HepG2 (cell line): ENCODE results near the gene SOWAHD. TPM values are rescaled to one million over a fixed set of nuclear protein-coding genes. Genes with fewer than 3 reads are reported as not detected.

Source experiments
- ATAC-seq: fragments of 200-7000 bp; cut with Tn5 transposase; 3 replicates; pipeline ENCODE4 v1.9.1; 2020; ENCODE audit warnings: mild to moderate bottlenecking, moderate library complexity
- BruUV-seq: library from RNA; stranded (reverse); fragments of 400-500 nt; replicated peaks from 2 replicates; lab custom pipeline; 2021; lab: Mats Ljungman, UMichigan
- CTCF ChIA-PET: fragments of 300-600 bp; formaldehyde crosslinking; extraction: SDS; loops from one replicate; lab custom pipeline; 2021; ENCODE audit warnings: low total read pairs, inconsistent platforms, low intra/inter-chr PET ratio; lab: Yijun Ruan, JAX
- POLR2A ChIA-PET: fragments of 350-600 bp; sonication (Branson Sonifier 250); formaldehyde crosslinking; loops from one replicate; lab custom pipeline; 2020; ENCODE audit warnings: antibody characterized with exemption, inconsistent platforms; lab: Yijun Ruan, JAX
- DNase-seq: peaks from one replicate; pipeline ENCODE4 v3.0.0-alpha.2; 2015; ENCODE audit warnings: low spot score
- FAIRE-seq: peaks from 3 replicates; lab custom pipeline; 2011; peaks lifted over from hg19 to GRCh38; lab: Jason Lieb, UNC
- H2AFZ ChIP-seq: one replicate; pipeline ENCODE4 v1.6.1; 2011; ENCODE audit warnings: low read length, inconsistent platforms
- H3K27ac ChIP-seq: fragments of 300-600 bp; 3 replicates; pipeline ENCODE4 v1.8.0; 2011; ENCODE audit warnings: mixed run types, mild to moderate bottlenecking, mixed read lengths, low read length, inconsistent platforms; ENCODE audit not compliant: insufficient read depth; ENCODE audit errors: extremely low read length
- H3K27me3 ChIP-seq, 2 experiments: fragments of 200-600 bp in 1 of 2; 2 replicates in 1 of 2; 3 replicates in 1 of 2; pipeline versions ENCODE4 v1.6.0 to v1.8.0; 2011; ENCODE audit warnings: low read length in 2 of 2, mild to moderate bottlenecking in 2 of 2, moderate library complexity in 2 of 2, inconsistent platforms in 1 of 2; ENCODE audit not compliant: insufficient read depth in 2 of 2, control insufficient read depth in 1 of 2
- H3K36me3 ChIP-seq, 2 experiments: fragments of 200-600 bp in 1 of 2; replicated peaks in 1 of 2; 2 replicates in 1 of 2; 3 replicates in 1 of 2; pipeline versions ENCODE4 v1.5.1 to v1.8.0; 2011; ENCODE audit warnings: low read length in 2 of 2, inconsistent platforms in 1 of 2; ENCODE audit not compliant: insufficient read depth in 2 of 2, control insufficient read depth in 1 of 2
- H3K4me1 ChIP-seq: 2 replicates; pipeline ENCODE4 v1.5.1; 2012; ENCODE audit warnings: low read length, inconsistent platforms; ENCODE audit not compliant: insufficient read depth
- H3K4me2 ChIP-seq: 2 replicates; pipeline ENCODE4 v1.6.0; 2011; ENCODE audit warnings: low read depth, low read length, inconsistent platforms
- H3K4me3 ChIP-seq, 3 experiments: fragments of 200-600 bp in 1 of 3; sonication (generic), shearing (Covaris generic) in 1 of 3; replicated peaks in 1 of 3; 2 replicates each; pipeline ENCODE4 v1.5.1; 2011 to 2016; ENCODE audit warnings: low read length in 3 of 3, inconsistent platforms in 2 of 3, low read depth in 2 of 3, mild to moderate bottlenecking in 2 of 3, control low read depth in 1 of 3, mixed read lengths in 1 of 3; ENCODE audit not compliant: insufficient read depth in 1 of 3
- H3K79me2 ChIP-seq: one replicate; pipeline ENCODE4 v1.6.1; 2011; ENCODE audit warnings: low read length, inconsistent platforms; ENCODE audit not compliant: insufficient read depth
- H3K9ac ChIP-seq: 2 replicates; pipeline ENCODE4 v1.6.0; 2011; ENCODE audit warnings: mild to moderate bottlenecking, low read depth, low read length, inconsistent platforms; ENCODE audit not compliant: insufficient read depth
- H3K9me3 ChIP-seq: 2 replicates; pipeline ENCODE4 v1.5.1; 2012; ENCODE audit warnings: mild to moderate bottlenecking, low read length
- H4K20me1 ChIP-seq: 2 replicates; pipeline ENCODE4 v1.6.0; 2011; ENCODE audit warnings: inconsistent platforms, mild to moderate bottlenecking, low read length, moderate library complexity; ENCODE audit not compliant: insufficient read depth
- ASH2L ChIP-seq: fragments of 300-600, 200-600 bp; sonication (generic); IDR thresholded peaks from 2 replicates; pipeline ENCODE4 v1.7.0; 2017; ENCODE audit warnings: low read depth, mild to moderate bottlenecking, moderate library complexity, mixed read lengths, low read length; ENCODE audit not compliant: insufficient read length
- CREB1 ChIP-seq, 2 experiments: fragments of 450-650 bp in 1 of 2; IDR thresholded peaks; 2 replicates each; pipeline ENCODE4 v1.6.1; 2016 to 2017; ENCODE audit warnings: control low read depth in 1 of 2, mild to moderate bottlenecking in 1 of 2, missing compliant biosample characterization in 1 of 2, missing genetic modification characterization in 1 of 2
- EHMT2 ChIP-seq: fragments of 200-600 bp; sonication (generic); IDR thresholded peaks from 2 replicates; pipeline ENCODE4 v1.7.0; 2017; ENCODE audit warnings: antibody characterized with exemption, low read depth, low read length, borderline replicate concordance
- FOXK2 ChIP-seq: fragments of 450-650 bp; IDR thresholded peaks from 2 replicates; pipeline ENCODE4 v1.6.1; 2016
- MAFK ChIP-seq, 2 experiments: IDR thresholded peaks in 1 of 2; conservative IDR thresholded peaks in 1 of 2; 2 replicates each; pipeline ENCODE4 v1.6.1; 2011; ENCODE audit warnings: improper control_type of control experiment in 2 of 2, low read length in 2 of 2
- NFIC ChIP-seq: IDR thresholded peaks from 2 replicates; pipeline ENCODE4 v1.6.1; 2012; ENCODE audit warnings: mild to moderate bottlenecking, low read length, inconsistent platforms
- RXRA ChIP-seq: sonication (generic); formaldehyde crosslinking; IDR thresholded peaks from 2 replicates; pipeline ENCODE4 v1.5.1; 2020; ENCODE audit warnings: missing genetic modification reagents
- SOX13 ChIP-seq, 3 experiments: fragments of 450-650 bp in 1 of 3; sonication (generic) in 1 of 3; formaldehyde crosslinking in 1 of 3; IDR thresholded peaks in 2 of 3; conservative IDR thresholded peaks in 1 of 3; 2 replicates each; pipeline versions ENCODE4 v1.5.0 to v1.6.1; 2016 to 2020; ENCODE audit warnings: antibody characterized with exemption in 1 of 3, mild to moderate bottlenecking in 1 of 3, missing compliant biosample characterization in 1 of 3, missing genetic modification reagents in 1 of 3, moderate library complexity in 1 of 3
- ZNF17 ChIP-seq: sonication (generic); formaldehyde crosslinking; IDR thresholded peaks from 2 replicates; pipeline ENCODE4 v1.5.0; 2020; ENCODE audit warnings: mild to moderate bottlenecking, missing genetic modification reagents
- ZNF329 ChIP-seq: sonication (generic); formaldehyde crosslinking; IDR thresholded peaks from 2 replicates; pipeline ENCODE4 v1.9.0; 2021; ENCODE audit warnings: low read depth, mild to moderate bottlenecking, missing genetic modification reagents
- ZNF563 ChIP-seq: sonication (generic); formaldehyde crosslinking; IDR thresholded peaks from 2 replicates; pipeline ENCODE4 v1.8.0; 2022; ENCODE audit warnings: mild to moderate bottlenecking, moderate library complexity, missing genetic modification reagents
- WGBS: methylation state at CpG from one replicate; pipeline ENCODE4 v1.1.6; 2017; ENCODE audit warnings: low lambda C conversion rate; 5-methylcytosine and 5-hydroxymethylcytosine counted together
- in situ Hi-C: cut with HindIII; loops from 2 replicates; pipeline ENCODE4 v1.10.0; 2017; ENCODE audit warnings: low pct_unique_long_range_greater_than_20kb; ENCODE audit not compliant: extremely low pct_ligation_motif_present
- intact Hi-C: fragments of 100-400 bp; cut with micrococcal nuclease; formaldehyde crosslinking; loops from one replicate; pipeline ENCODE4 v1.10.0; 2022; ENCODE audit not compliant: unreplicated experiment
- polyA plus RNA-seq, 8 experiments: library from polyadenylated mRNA; depleted of rRNA in 3 of 8; stranded (reverse) in 7 of 8; unstranded in 1 of 8; fragments of >200 nt; fragmentation: Illumina TruSeq in 4 of 8; extraction: Trizol in 4 of 8; gene quantifications; 2 replicates each; pipeline versions ENCODE4 v1.2.1 to v1.2.3, GENCODE V29; 2011 to 2016; ENCODE audit warnings: low read depth in 4 of 8, missing spikeins in 1 of 8, mixed read lengths in 1 of 8; ENCODE audit not compliant: insufficient read depth in 1 of 8
- total RNA-seq, 5 experiments: library from RNA; depleted of rRNA; stranded (reverse); fragments of >200 nt; fragmentation: Illumina TruSeq; extraction: Trizol; gene quantifications; 2 replicates each; pipeline ENCODE4 v1.2.3, GENCODE V29; 2016; ENCODE audit warnings: low read depth in 1 of 5
- TF ChIP-seq, protein P1 (sequence below): sonication (generic); formaldehyde crosslinking; IDR thresholded peaks from one replicate; pipeline ENCODE4 v1.5.1; 2020; ENCODE audit warnings: mild to moderate bottlenecking, missing genetic modification reagents; ENCODE audit errors: not compliant biosample characterization

SOWAHD gene
- total and polyA plus RNA-seq, 2 of the 13 experiments (the other 11 are each of a cell fraction or from before 2014, with no cell fraction given), result 1.0 to 1.3 TPM

DNA sequence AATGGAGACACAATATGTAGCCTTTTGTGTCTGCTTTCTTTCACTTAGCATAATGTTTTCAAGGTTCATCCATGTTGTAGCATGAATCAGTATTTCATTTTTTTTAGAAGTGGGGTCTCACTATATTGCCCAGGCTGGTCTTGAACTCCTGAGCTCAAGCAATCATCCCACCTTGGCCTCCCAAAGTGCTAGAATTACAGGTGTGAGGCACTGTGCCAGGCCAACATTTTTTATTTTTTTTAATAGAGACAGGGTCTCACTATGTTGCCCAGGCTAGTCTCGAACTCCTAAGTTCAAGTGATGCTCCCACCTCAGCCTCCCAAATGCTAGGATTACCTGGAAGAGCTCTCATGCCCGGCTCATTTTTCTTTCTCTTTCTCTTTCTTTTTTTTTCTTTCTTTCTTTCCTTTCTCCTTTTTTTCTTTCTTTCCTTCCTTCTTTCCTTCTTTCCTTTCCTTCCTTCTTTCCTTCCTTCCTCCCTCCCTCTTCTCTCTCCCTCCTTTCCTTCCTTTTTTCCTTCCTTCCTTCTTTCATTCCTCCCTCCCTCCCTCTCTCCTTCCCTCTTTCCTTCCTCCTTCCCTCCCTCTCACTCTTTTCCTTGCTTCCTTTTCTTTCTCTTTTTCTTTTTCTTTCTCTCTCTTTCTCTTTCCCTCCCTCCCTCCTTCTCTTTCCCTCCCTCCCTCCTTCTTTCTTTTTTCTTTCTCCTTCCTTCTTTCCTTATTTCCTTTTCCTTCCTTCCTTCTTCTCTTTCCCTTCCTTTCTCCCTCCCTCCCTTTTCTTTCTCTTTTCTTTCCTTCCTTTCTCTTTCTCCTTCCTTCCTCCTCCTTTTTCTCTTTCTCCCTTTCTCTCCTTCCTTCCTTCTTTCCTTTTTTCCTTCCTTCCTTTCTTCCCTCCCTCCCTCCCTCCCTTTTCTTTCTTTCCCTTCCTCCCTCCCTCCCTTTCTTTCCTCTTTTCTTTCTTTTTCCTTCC, 43.1 kb downstream of the SOWAHD start (continued):
- TF ChIP-seq RXRA (CRISPR knock-in tag), result no peak
- TF ChIP-seq MAFK (conservative IDR thresholded peaks at IDR 0.05 in 1 of 2, IDR thresholded peaks at IDR 0.05 in 1 of 2; ENCODE audit: low read length in 2 of 2), result no peak
- TF ChIP-seq ZNF329 (CRISPR knock-in tag), result no peak

DNA sequence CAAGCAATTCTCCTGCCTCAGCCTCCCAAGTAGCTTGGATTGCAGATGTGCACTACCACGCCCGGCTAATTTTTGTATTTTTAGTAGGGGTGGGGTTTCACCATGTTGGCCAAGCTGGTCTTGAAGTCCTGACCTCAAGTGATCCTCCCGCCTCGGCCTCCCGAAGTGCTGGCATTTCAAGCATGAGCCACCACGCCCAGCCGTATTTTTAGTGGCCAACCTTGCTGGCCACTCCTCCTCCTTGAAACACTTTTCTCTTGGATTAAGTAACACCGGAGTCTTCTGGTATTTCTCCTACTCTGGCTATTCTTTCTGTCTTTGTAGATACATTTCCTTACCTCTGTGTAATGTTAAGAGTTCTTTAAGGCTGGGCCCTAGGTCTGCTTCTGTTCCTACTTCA, 44.2 kb downstream of the SOWAHD start:
- intact Hi-C loops (no loop called here), in situ Hi-C loops (no loop called here)
- Histone ChIP-seq H2AFZ (no peak overlapping the region), H4K20me1 (no peaks in the 10 kb centered on the region), H3K9ac (no peak overlapping the region), H3K36me3 (no peaks in the 10 kb centered on the region), H3K27ac (no peak overlapping the region), H3K4me2 (no peak overlapping the region), H3K4me3 (no peak overlapping the region), H3K4me1 (no peaks in the 10 kb centered on the region), H3K27me3 (no peaks in the 10 kb centered on the region), H3K79me2 (no peaks in the 10 kb centered on the region), H3K9me3 (no peaks in the 10 kb centered on the region)
- 65% methylated on average over 4 of the region's 8 CpGs for WGBS
- CTCF ChIA-PET, result no interaction called here
- DNase-seq (no peak), ATAC-seq (no peak), FAIRE-seq (no peak)
- no TSS peak for BruUV-seq
- POLR2A ChIA-PET, result no interaction called here
- TF ChIP-seq FOXK2 (no peak), ZNF17 (CRISPR knock-in tag) (no peak), NFIC (no peak), EHMT2 (no peak), ASH2L (no peak), SOX13 (IDR thresholded peaks at IDR 0.05) (no peak), SOX13 (CRISPR knock-in tag; conservative IDR thresholded peaks at IDR 0.05 in 1 of 2, IDR thresholded peaks at IDR 0.05 in 1 of 2) (no peak), CREB1 (IDR thresholded peaks at IDR 0.05) (no peak), CREB1 (CRISPR knock-in tag; IDR thresholded peaks at IDR 0.05) (no peak), ZNF563 (CRISPR knock-in tag) (no peak)
- TF ChIP-seq, protein P1, sequence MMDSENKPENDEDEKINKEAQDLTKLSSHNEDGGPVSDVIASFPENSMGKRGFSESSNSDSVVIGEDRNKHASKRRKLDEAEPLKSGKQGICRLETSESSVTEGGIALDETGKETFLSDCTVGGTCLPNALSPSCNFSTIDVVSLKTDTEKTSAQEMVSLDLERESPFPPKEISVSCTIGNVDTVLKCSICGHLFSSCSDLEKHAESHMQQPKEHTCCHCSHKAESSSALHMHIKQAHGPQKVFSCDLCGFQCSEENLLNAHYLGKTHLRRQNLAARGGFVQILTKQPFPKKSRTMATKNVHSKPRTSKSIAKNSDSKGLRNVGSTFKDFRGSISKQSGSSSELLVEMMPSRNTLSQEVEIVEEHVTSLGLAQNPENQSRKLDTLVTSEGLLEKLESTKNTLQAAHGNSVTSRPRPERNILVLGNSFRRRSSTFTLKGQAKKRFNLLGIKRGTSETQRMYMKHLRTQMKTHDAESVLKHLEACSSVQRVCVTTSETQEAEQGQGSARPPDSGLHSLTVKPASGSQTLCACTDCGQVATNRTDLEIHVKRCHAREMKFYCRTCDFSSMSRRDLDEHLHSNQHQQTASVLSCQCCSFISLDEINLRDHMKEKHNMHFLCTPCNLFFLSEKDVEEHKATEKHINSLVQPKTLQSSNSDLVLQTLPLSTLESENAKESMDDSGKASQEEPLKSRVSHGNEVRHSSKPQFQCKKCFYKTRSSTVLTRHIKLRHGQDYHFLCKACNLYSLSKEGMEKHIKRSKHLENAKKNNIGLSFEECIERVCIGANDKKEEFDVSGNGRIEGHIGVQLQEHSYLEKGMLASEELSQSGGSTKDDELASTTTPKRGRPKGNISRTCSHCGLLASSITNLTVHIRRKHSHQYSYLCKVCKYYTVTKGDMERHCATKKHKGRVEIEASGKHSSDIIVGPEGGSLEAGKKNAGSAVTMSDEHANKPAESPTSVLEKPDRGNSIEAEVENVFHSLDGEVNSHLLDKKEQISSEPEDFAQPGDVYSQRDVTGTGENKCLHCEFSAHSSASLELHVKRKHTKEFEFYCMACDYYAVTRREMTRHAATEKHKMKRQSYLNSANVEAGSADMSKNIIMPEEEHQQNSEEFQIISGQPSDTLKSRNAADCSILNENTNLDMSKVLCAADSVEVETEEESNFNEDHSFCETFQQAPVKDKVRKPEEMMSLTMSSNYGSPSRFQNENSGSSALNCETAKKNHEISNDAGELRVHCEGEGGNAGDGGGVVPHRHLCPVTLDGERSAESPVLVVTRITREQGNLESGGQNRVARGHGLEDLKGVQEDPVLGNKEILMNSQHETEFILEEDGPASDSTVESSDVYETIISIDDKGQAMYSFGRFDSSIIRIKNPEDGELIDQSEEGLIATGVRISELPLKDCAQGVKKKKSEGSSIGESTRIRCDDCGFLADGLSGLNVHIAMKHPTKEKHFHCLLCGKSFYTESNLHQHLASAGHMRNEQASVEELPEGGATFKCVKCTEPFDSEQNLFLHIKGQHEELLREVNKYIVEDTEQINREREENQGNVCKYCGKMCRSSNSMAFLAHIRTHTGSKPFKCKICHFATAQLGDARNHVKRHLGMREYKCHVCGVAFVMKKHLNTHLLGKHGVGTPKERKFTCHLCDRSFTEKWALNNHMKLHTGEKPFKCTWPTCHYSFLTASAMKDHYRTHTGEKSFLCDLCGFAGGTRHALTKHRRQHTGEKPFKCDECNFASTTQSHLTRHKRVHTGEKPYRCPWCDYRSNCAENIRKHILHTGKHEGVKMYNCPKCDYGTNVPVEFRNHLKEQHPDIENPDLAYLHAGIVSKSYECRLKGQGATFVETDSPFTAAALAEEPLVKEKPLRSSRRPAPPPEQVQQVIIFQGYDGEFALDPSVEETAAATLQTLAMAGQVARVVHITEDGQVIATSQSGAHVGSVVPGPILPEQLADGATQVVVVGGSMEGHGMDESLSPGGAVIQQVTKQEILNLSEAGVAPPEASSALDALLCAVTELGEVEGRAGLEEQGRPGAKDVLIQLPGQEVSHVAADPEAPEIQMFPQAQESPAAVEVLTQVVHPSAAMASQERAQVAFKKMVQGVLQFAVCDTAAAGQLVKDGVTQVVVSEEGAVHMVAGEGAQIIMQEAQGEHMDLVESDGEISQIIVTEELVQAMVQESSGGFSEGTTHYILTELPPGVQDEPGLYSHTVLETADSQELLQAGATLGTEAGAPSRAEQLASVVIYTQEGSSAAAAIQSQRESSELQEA (CRISPR knock-in tag), result no peak
